Astrocyte (in vitro differentiated cells and primary cell): ENCODE results near the gene RAB31.

Experiments
- EZH2 ChIP-seq: IDR thresholded peaks from 2 replicates; pipeline ENCODE4 v1.6.1; 2012; ENCODE audit warnings: mild to moderate bottlenecking, low read length, inconsistent platforms; ENCODE audit not compliant: insufficient read depth
- TF ChIP-seq, protein P1 (sequence below): IDR thresholded peaks from 2 replicates; pipeline ENCODE4 v1.5.1; 2011; ENCODE audit warnings: low read depth, mild to moderate bottlenecking, inconsistent platforms, low read length, moderate library complexity; ENCODE audit not compliant: insufficient read depth

DNA sequence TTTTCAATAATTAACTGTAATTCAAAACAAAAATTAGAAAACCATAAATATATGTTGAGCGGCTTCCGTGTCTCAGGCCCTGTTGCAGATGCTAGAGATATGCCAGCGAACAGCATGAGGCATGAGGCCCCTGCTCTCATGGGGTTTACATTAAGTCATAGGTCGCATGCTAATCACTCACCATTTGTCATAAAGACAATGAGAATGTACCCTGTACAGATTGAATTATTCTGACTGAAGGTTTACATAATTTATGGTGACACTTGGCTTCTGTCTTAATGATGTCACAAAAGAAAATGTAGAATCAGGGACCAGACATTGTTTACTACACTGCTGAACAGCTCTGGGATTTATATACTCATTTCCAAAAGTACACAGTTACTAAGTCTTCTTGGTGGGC is 199.8 kb downstream of the RAB31 start:
- TF ChIP-seq, protein P1, sequence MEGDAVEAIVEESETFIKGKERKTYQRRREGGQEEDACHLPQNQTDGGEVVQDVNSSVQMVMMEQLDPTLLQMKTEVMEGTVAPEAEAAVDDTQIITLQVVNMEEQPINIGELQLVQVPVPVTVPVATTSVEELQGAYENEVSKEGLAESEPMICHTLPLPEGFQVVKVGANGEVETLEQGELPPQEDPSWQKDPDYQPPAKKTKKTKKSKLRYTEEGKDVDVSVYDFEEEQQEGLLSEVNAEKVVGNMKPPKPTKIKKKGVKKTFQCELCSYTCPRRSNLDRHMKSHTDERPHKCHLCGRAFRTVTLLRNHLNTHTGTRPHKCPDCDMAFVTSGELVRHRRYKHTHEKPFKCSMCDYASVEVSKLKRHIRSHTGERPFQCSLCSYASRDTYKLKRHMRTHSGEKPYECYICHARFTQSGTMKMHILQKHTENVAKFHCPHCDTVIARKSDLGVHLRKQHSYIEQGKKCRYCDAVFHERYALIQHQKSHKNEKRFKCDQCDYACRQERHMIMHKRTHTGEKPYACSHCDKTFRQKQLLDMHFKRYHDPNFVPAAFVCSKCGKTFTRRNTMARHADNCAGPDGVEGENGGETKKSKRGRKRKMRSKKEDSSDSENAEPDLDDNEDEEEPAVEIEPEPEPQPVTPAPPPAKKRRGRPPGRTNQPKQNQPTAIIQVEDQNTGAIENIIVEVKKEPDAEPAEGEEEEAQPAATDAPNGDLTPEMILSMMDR, result no peak
- TF ChIP-seq EZH2, result no peak
